ENCODE measurements around the gene TARBP1. TPM values are rescaled to one million over a fixed set of nuclear protein-coding genes. Genes with fewer than 3 reads are reported as not detected.
"Not testable (repeated sequence)": the region's sequence is repeated elsewhere in the genome, so short reads cannot be mapped to it uniquely, and the experiment has no call there.

The TARBP1 gene
- total RNA-seq, 2 donors from 2014 or later, result 25.3 to 51.4 TPM

GRCh38 chr1:234517110-234517802, 38.3 kb upstream of the TARBP1 start:
- Mint-ChIP-seq H3K4me3 (peak overlapping the region; percentile 15), H3K36me3 (no peaks in the 10 kb centered on the region), H3K9me3 (no peaks in the 10 kb centered on the region), H3K27me3 (peaks cover 0 to 13% of the 10 kb centered on the region in 2 donors), H3K27ac (no peak overlapping the region), H3K4me1 (ENCODE audit: low read depth in 2 of 2) (peaks cover 0 to 4% of the 10 kb centered on the region in 2 donors)
- ATAC-seq, result no peak
- DNase-seq (ENCODE audit: low spot score), result peak; percentile 46

- Mint-ChIP-seq H3K9me3 (no peaks in the 10 kb centered on the region), H3K36me3 (no peaks in the 10 kb centered on the region), H3K27me3 (peaks cover 0 to 10% of the 10 kb centered on the region in 2 donors), H3K4me3 (no peak overlapping the region), H3K4me1 (ENCODE audit: low read depth in 2 of 2) (peaks cover 0 to 4% of the 10 kb centered on the region in 2 donors), H3K27ac (no peak overlapping the region)
- no peak for ATAC-seq
- no peak for DNase-seq (ENCODE audit: low spot score)
These were observed 36.9 kb upstream of the TARBP1 start for GRCh38 chr1:234515821-234516241.

GRCh38 chr1:234515411-234515810, 36.4 kb upstream of the TARBP1 start:
- Mint-ChIP-seq H3K4me1 (ENCODE audit: low read depth in 2 of 2) (peaks cover 0 to 4% of the 10 kb centered on the region in 2 donors), H3K27me3 (peaks cover 0 to 9% of the 10 kb centered on the region in 2 donors), H3K36me3 (no peaks in the 10 kb centered on the region), H3K9me3 (no peaks in the 10 kb centered on the region), H3K27ac (no peak overlapping the region), H3K4me3 (no peak overlapping the region)
- no peak for ATAC-seq
- DNase-seq (ENCODE audit: low spot score), result peak; percentile 5

- Mint-ChIP-seq H3K9me3 (no peaks in the 10 kb centered on the region), H3K36me3 (no peaks in the 10 kb centered on the region), H3K27me3 (peaks cover 0 to 6% of the 10 kb centered on the region in 2 donors), H3K27ac (no peak overlapping the region), H3K4me1 (ENCODE audit: low read depth in 2 of 2) (peaks cover 0 to 15% of the 10 kb centered on the region in 2 donors), H3K4me3 (no peak overlapping the region)
- DNase-seq (ENCODE audit: low spot score) (peak; percentile 13), ATAC-seq (no peak)
These were observed 33.5 kb upstream of the TARBP1 start for GRCh38 chr1:234512451-234512861.

GRCh38 chr1:234509457-234510328, 30.7 kb upstream of the TARBP1 start:
- Mint-ChIP-seq H3K4me1 (ENCODE audit: low read depth in 2 of 2) (peaks cover 7 to 17% of the 10 kb centered on the region in 2 donors), H3K27ac (no peak overlapping the region), H3K27me3 (peaks cover 0 to 8% of the 10 kb centered on the region in 2 donors), H3K36me3 (no peaks in the 10 kb centered on the region), H3K4me3 (no peak overlapping the region), H3K9me3 (no peaks in the 10 kb centered on the region)
- ATAC-seq, result no peak
- DNase-seq (ENCODE audit: low spot score), result no peak

- H3K4me3 Mint-ChIP-seq, result no peak overlapping the region
- no peaks in the 10 kb centered on the region for H3K36me3 Mint-ChIP-seq
- H3K27ac Mint-ChIP-seq, result no peak overlapping the region
- peaks cover 0 to 5% of the 10 kb centered on the region in 2 donors for H3K27me3 Mint-ChIP-seq
- no peaks in the 10 kb centered on the region for H3K9me3 Mint-ChIP-seq
- H3K4me1 Mint-ChIP-seq (ENCODE audit: low read depth in 2 of 2), result peaks cover 7 to 25% of the 10 kb centered on the region in 2 donors
- ATAC-seq, result no peak
- DNase-seq (ENCODE audit: low spot score), result no peak
These were observed 28.8 kb upstream of the TARBP1 start for GRCh38 chr1:234507626-234508387.

- no peaks in the 10 kb centered on the region for H3K9me3 Mint-ChIP-seq
- H3K4me3 Mint-ChIP-seq, result no peak overlapping the region
- no peaks in the 10 kb centered on the region for H3K36me3 Mint-ChIP-seq
- H3K27me3 Mint-ChIP-seq, result peaks cover 0 to 5% of the 10 kb centered on the region in 2 donors
- ATAC-seq (no peak), DNase-seq (ENCODE audit: low spot score) (no peak)
- peaks cover 7 to 26% of the 10 kb centered on the region in 2 donors for H3K4me1 Mint-ChIP-seq (ENCODE audit: low read depth in 2 of 2)
- no peak overlapping the region for H3K27ac Mint-ChIP-seq
These were observed 28.1 kb upstream of the TARBP1 start for GRCh38 chr1:234507089-234507488.

GRCh38 chr1:234505769-234506102, 26.8 kb upstream of the TARBP1 start:
- Mint-ChIP-seq H3K4me1 (ENCODE audit: low read depth in 2 of 2) (peaks cover 16 to 40% of the 10 kb centered on the region in 2 donors), H3K36me3 (no peaks in the 10 kb centered on the region), H3K4me3 (no peak overlapping the region), H3K9me3 (no peaks in the 10 kb centered on the region), H3K27ac (no peak overlapping the region), H3K27me3 (peaks cover 0 to 5% of the 10 kb centered on the region in 2 donors)
- DNase-seq (ENCODE audit: low spot score) (no peak), ATAC-seq (no peak)

GRCh38 chr1:234504969-234505768, 26.2 kb upstream of the TARBP1 start:
- DNase-seq (ENCODE audit: low spot score) (no peak), ATAC-seq (no peak)
- H3K9me3 Mint-ChIP-seq, result no peaks in the 10 kb centered on the region
- H3K4me1 Mint-ChIP-seq (ENCODE audit: low read depth in 2 of 2), result peaks cover 21 to 45% of the 10 kb centered on the region in 2 donors
- H3K4me3 Mint-ChIP-seq, result no peak overlapping the region
- H3K27me3 Mint-ChIP-seq, result peaks cover 0 to 5% of the 10 kb centered on the region in 2 donors
- H3K27ac Mint-ChIP-seq, result peak overlapping the region in 1 of 2 donors; percentile 20
- H3K36me3 Mint-ChIP-seq, result no peaks in the 10 kb centered on the region

- not testable (repeated sequence) for H3K4me3 Mint-ChIP-seq; H3K27me3 Mint-ChIP-seq; H3K9me3 Mint-ChIP-seq; ATAC-seq; DNase-seq (ENCODE audit: low spot score); H3K36me3 Mint-ChIP-seq
- peaks cover 30 to 43% of the 10 kb centered on the region in 2 donors for H3K4me1 Mint-ChIP-seq (ENCODE audit: low read depth in 2 of 2)
- peak overlapping the region in 1 of 2 donors; percentile 62 for H3K27ac Mint-ChIP-seq
These were observed 25.3 kb upstream of the TARBP1 start for GRCh38 chr1:234504251-234504650.

GRCh38 chr1:234503193-234504050, 24.4 kb upstream of the TARBP1 start:
- H3K27me3 Mint-ChIP-seq, result peaks cover 0 to 2% of the 10 kb centered on the region in 2 donors
- no peak overlapping the region for H3K4me3 Mint-ChIP-seq
- peaks cover 39 to 49% of the 10 kb centered on the region in 2 donors for H3K4me1 Mint-ChIP-seq (ENCODE audit: low read depth in 2 of 2)
- H3K9me3 Mint-ChIP-seq, result no peaks in the 10 kb centered on the region
- no peak for DNase-seq (ENCODE audit: low spot score)
- peak overlapping the region in 1 of 2 donors; percentile 62 for H3K27ac Mint-ChIP-seq
- no peak for ATAC-seq
- no peaks in the 10 kb centered on the region for H3K36me3 Mint-ChIP-seq

GRCh38 chr1:234502785-234503184, 23.8 kb upstream of the TARBP1 start:
- peaks cover 45 to 54% of the 10 kb centered on the region in 2 donors for H3K4me1 Mint-ChIP-seq (ENCODE audit: low read depth in 2 of 2)
- no peak overlapping the region for H3K4me3 Mint-ChIP-seq
- ATAC-seq, result no peak
- no peaks in the 10 kb centered on the region for H3K36me3 Mint-ChIP-seq
- no peak for DNase-seq (ENCODE audit: low spot score)
- H3K27ac Mint-ChIP-seq, result peak overlapping the region in 1 of 2 donors; percentile 90
- no peaks in the 10 kb centered on the region for H3K9me3 Mint-ChIP-seq
- peaks cover 0 to 2% of the 10 kb centered on the region in 2 donors for H3K27me3 Mint-ChIP-seq

Measured in natural killer cell treated with Interleukin-12 subunit alpha and Interleukin-12 subunit beta and Interleukin-15 and Interleukin-18, amount 100 ng/mL, for 72 hours (primary cell).